Measurements from ENCODE around the gene HIPK2.

Gene HIPK2

GRCh38 chr7:139586286-139586685 is 191.5 kb downstream of the HIPK2 start:
- ATAC-seq, result no peak
- TF ChIP-seq ARNTL (CRISPR knock-in tag; IDR thresholded peaks at IDR 0.05; ENCODE audit: borderline replicate concordance, low read depth) (no peak), GLIS3 (CRISPR knock-in tag; IDR thresholded peaks at IDR 0.05) (no peak), OSR1 (CRISPR knock-in tag; IDR thresholded peaks at IDR 0.05) (no peak), TOX (CRISPR knock-in tag; IDR thresholded peaks at IDR 0.05; ENCODE audit: borderline replicate concordance) (no peak), ZC3H10 (CRISPR knock-in tag; IDR thresholded peaks at IDR 0.05) (no peak), ZNF8 (CRISPR knock-in tag; IDR thresholded peaks at IDR 0.05) (no peak), ESRRG (CRISPR knock-in tag; IDR thresholded peaks at IDR 0.05) (no peak), SNAI2 (CRISPR knock-in tag; IDR thresholded peaks at IDR 0.05) (no peak), CSDC2 (CRISPR knock-in tag; IDR thresholded peaks at IDR 0.05) (no peak), ZNF70 (CRISPR knock-in tag; IDR thresholded peaks at IDR 0.05) (no peak)

- ATAC-seq, result no peak
- TF ChIP-seq OSR1 (CRISPR knock-in tag; IDR thresholded peaks at IDR 0.05) (no peak), PPARA (CRISPR knock-in tag; IDR thresholded peaks at IDR 0.05; ENCODE audit: borderline replicate concordance) (no peak), ESRRG (CRISPR knock-in tag; IDR thresholded peaks at IDR 0.05) (no peak), ISL1 (CRISPR knock-in tag; IDR thresholded peaks at IDR 0.05) (no peak), ZC3H10 (CRISPR knock-in tag; IDR thresholded peaks at IDR 0.05) (no peak), GLIS3 (CRISPR knock-in tag; IDR thresholded peaks at IDR 0.05) (no peak)
These were observed 192.8 kb downstream of the HIPK2 start for GRCh38 chr7:139585042-139585441.

- no peak for TF ChIP-seq ZFP3 (CRISPR knock-in tag; IDR thresholded peaks at IDR 0.05)
- TF ChIP-seq PATZ1 (CRISPR knock-in tag; IDR thresholded peaks at IDR 0.05; ENCODE audit: borderline replicate concordance), result no peak
- TF ChIP-seq ESRRG (CRISPR knock-in tag; IDR thresholded peaks at IDR 0.05), result no peak
- TF ChIP-seq TCF4 (CRISPR knock-in tag; IDR thresholded peaks at IDR 0.05; ENCODE audit: borderline replicate concordance), result no peak
- TF ChIP-seq POU6F1 (CRISPR knock-in tag; IDR thresholded peaks at IDR 0.05; ENCODE audit: borderline replicate concordance, low read depth), result no peak
- TF ChIP-seq ISL1 (CRISPR knock-in tag; IDR thresholded peaks at IDR 0.05), result no peak
- TF ChIP-seq ZNF8 (CRISPR knock-in tag; IDR thresholded peaks at IDR 0.05), result no peak
- no peak for TF ChIP-seq CREB5 (CRISPR knock-in tag; IDR thresholded peaks at IDR 0.05; ENCODE audit: low read depth)
- TF ChIP-seq TSHZ2 (CRISPR knock-in tag; IDR thresholded peaks at IDR 0.05), result no peak
- no peak for TF ChIP-seq ZC3H10 (CRISPR knock-in tag; IDR thresholded peaks at IDR 0.05)
- no peak for TF ChIP-seq OSR1 (CRISPR knock-in tag; IDR thresholded peaks at IDR 0.05)
- TF ChIP-seq ZFP30 (CRISPR knock-in tag; IDR thresholded peaks at IDR 0.05), result no peak
- no peak for TF ChIP-seq GLIS3 (CRISPR knock-in tag; IDR thresholded peaks at IDR 0.05)
- no peak for TF ChIP-seq RARB (CRISPR knock-in tag; IDR thresholded peaks at IDR 0.05)
- no peak for TF ChIP-seq ZNF70 (CRISPR knock-in tag; IDR thresholded peaks at IDR 0.05)
- TF ChIP-seq SNAI2 (CRISPR knock-in tag; IDR thresholded peaks at IDR 0.05), result no peak
- no peak for ATAC-seq
These were observed 193.8 kb downstream of the HIPK2 start for GRCh38 chr7:139583826-139584553.

- no peak for ATAC-seq
- TF ChIP-seq TOX (CRISPR knock-in tag; IDR thresholded peaks at IDR 0.05; ENCODE audit: borderline replicate concordance), result no peak
- TF ChIP-seq CREB5 (CRISPR knock-in tag; IDR thresholded peaks at IDR 0.05; ENCODE audit: low read depth), result no peak
- TF ChIP-seq ZFP30 (CRISPR knock-in tag; IDR thresholded peaks at IDR 0.05), result no peak
- TF ChIP-seq ZNF8 (CRISPR knock-in tag; IDR thresholded peaks at IDR 0.05), result no peak
- TF ChIP-seq CSRNP3 (CRISPR knock-in tag; IDR thresholded peaks at IDR 0.05), result no peak
- TF ChIP-seq TSHZ2 (CRISPR knock-in tag; IDR thresholded peaks at IDR 0.05), result no peak
- no peak for TF ChIP-seq ZNF70 (CRISPR knock-in tag; IDR thresholded peaks at IDR 0.05)
These were observed 195.1 kb downstream of the HIPK2 start for GRCh38 chr7:139582671-139583155.
